ENCODE results near the gene CSF3. TPM values are rescaled to one million over a fixed set of nuclear protein-coding genes. Genes with fewer than 3 reads are reported as not detected.

Gene CSF3
- total and polyA plus RNA-seq, 3 donors from 2014 or later: 0.80 to 3.6 (median 2.4) TPM

DNA sequence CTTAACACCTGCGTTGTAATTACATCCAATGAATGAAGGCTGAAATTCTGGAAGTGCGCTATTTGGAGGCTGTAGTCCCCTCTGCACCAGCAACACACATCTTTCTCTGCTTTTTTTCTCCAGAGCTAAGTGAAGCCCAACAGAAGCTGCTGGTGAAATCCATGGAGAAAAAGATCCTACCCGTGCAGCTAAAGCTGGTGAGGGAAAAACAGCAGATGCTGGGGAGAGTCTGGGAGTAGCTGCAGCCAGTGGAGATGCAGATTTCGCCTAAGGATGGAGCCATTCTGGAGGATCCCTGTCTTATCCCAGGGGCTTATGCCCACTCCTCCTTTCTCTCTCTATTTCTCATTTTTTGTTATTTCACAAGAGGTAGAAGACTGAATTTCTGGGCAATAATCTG lies 39.4 kb upstream of the CSF3 start:
- intact Hi-C loops (cut with DNase I; ENCODE audit: low total_unique reads): no loop called here
- WGBS, 2 donors: 65 to 68% methylated on average over 4 of the region's 4 CpGs
- Histone ChIP-seq H3K27me3 (no peaks in the 10 kb centered on the region), H3K4me1 (peaks cover 5% of the 10 kb centered on the region), H3K9me3 (no peaks in the 10 kb centered on the region), H3K4me3 (no peak overlapping the region), H3K27ac (no peak overlapping the region), H3K36me3 (ENCODE audit: low read depth, missing control alignments) (no peaks in the 10 kb centered on the region)
- DNase-seq: no peak
- no peak for TF ChIP-seq POLR2A (IDR thresholded peaks at IDR 0.05)
- TF ChIP-seq, protein P1, sequence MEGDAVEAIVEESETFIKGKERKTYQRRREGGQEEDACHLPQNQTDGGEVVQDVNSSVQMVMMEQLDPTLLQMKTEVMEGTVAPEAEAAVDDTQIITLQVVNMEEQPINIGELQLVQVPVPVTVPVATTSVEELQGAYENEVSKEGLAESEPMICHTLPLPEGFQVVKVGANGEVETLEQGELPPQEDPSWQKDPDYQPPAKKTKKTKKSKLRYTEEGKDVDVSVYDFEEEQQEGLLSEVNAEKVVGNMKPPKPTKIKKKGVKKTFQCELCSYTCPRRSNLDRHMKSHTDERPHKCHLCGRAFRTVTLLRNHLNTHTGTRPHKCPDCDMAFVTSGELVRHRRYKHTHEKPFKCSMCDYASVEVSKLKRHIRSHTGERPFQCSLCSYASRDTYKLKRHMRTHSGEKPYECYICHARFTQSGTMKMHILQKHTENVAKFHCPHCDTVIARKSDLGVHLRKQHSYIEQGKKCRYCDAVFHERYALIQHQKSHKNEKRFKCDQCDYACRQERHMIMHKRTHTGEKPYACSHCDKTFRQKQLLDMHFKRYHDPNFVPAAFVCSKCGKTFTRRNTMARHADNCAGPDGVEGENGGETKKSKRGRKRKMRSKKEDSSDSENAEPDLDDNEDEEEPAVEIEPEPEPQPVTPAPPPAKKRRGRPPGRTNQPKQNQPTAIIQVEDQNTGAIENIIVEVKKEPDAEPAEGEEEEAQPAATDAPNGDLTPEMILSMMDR (IDR thresholded peaks at IDR 0.05): no peak

DNA sequence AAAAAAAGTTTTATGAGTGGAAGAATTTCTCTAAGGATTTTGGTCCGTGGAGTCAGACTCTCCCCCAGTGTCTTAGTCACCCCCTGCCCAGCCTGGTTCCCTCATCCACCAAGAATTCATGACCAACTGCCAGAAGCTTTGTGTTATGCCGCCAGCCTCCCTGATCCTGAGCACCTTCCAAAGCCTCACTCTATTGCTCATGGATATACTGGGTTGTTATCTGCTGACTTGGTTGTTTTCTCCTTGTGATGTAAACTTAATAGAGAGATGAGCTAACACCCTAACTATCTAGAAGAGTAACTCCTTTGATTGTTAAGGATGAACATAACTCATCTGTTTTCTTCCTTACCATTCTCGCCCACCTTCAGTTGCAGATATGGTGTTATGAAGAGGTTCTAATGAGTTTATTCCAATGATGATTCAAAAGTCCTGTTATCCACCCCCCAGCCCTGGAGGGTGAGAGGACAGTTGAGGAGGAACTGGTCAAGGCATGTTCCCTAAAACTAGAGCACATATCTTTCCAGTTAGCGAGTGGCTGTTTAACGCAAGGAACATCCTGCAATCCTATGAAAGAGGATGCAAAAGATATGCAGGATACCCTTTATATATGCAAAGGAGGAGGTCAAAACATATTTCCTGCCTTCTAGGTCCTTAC lies 36.1 kb upstream of the CSF3 start:
- WGBS, 2 donors: 71 to 80% methylated on average over 5 of the region's 5 CpGs
- TF ChIP-seq POLR2A (IDR thresholded peaks at IDR 0.05): no peak
- TF ChIP-seq, protein P1 (IDR thresholded peaks at IDR 0.05): no peak
- Histone ChIP-seq H3K27ac (peak overlapping the region in 1 of 2 donors; percentile 91), H3K9me3 (no peaks in the 10 kb centered on the region), H3K36me3 (ENCODE audit: low read depth, missing control alignments) (no peaks in the 10 kb centered on the region), H3K4me1 (peaks cover 16% of the 10 kb centered on the region), H3K4me3 (no peak overlapping the region), H3K27me3 (no peaks in the 10 kb centered on the region)
- intact Hi-C loops (cut with DNase I; ENCODE audit: low total_unique reads): no loop called here
- DNase-seq: no peak

DNA sequence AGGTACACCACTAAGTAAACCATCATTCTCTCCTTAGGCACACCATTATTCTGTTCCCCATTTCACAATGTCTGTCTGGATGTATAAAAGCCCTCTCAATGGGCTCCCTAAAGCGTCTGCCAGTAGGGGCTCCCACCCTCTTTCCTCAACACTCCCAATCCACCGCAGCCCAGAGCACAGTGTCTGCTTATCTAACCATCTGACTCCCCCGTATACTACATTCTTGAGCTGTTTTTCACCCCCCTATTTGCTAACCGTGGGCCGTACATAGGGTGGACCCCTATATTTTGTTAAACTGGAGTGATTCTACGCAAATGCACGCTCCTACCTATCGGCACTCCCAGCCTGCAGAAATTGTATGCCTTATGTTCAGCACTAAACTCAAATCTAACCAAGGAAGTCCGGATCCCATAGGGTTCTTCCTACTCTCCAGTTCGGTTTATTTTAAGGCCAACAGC lies 35.3 kb upstream of the CSF3 start:
- Histone ChIP-seq H3K4me3 (peak overlapping the region; percentile 86 to 100), H3K27me3 (no peaks in the 10 kb centered on the region), H3K4me1 (peaks cover 16% of the 10 kb centered on the region), H3K36me3 (ENCODE audit: low read depth, missing control alignments) (no peaks in the 10 kb centered on the region), H3K9me3 (no peaks in the 10 kb centered on the region), H3K27ac (peak overlapping the region; percentile 75 to 91)
- DNase-seq: peak; percentile 19
- WGBS, 2 donors: 0 to 1% methylated on average over 10 of the region's 10 CpGs
- intact Hi-C loops (cut with DNase I; ENCODE audit: low total_unique reads): no loop called here
- TF ChIP-seq POLR2A (IDR thresholded peaks at IDR 0.05): no peak
- TF ChIP-seq, protein P1 (IDR thresholded peaks at IDR 0.05): no peak

DNA sequence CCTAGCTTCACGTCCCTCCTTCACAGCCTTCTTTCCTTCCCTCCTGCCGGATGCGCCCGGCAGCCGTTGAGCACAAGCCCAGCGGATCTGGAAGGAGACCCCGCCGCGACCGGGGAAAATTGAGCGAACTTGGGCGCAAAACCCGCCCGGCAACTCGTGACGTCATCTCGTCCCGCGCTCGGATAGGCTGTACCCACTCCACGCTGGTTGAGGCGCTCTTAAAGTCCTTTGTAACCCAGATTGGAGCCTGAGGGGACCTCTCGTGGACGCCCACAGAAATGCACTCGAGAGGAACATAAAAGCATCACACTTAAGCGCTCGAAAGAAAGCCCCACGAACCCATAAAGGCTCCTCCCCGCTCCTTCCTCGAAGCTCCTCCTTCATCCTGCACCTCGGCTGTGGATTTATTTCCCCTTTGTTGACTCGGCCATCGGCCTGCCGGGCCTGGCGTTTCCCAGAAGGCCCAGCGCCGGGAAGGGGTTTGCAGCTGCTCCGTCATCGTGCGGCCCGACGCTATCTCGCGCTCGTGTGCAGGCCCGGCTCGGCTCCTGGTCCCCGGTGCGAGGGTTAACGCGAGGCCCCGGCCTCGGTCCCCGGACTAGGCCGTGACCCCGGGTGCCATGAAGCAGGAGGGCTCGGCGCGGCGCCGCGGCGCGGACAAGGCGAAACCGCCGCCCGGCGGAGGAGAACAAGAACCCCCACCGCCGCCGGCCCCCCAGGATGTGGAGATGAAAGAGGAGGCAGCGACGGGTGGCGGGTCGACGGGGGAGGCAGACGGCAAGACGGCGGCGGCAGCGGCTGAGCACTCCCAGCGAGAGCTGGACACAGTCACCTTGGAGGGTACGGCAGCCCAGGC lies 34.7 kb upstream of the CSF3 start, which contains the start of gene PSMD3:
Gene PSMD3, plus strand, starts transcription at position 457 of the 856 bp plus-strand sequence. Its CDS starts 164 bp downstream, at position 621.
- peak within 1 kb of the TSS; percentile 75 to 91 for H3K27ac ChIP-seq
- no peaks in the 10 kb centered on the region for H3K36me3 ChIP-seq (ENCODE audit: low read depth, missing control alignments)
- intact Hi-C loops (cut with DNase I; ENCODE audit: low total_unique reads): no loop called here
- peak; percentile 99 for DNase-seq
- peak; percentile 87 for TF ChIP-seq POLR2A (IDR thresholded peaks at IDR 0.05)
- TF ChIP-seq, protein P1 (IDR thresholded peaks at IDR 0.05): peak; percentile 68 to 95 (median 94)
- H3K4me3 ChIP-seq: peak within 1 kb of the TSS; percentile 86 to 100
- H3K4me1 ChIP-seq: peaks cover 16% of the 10 kb centered on the region
- no peaks in the 10 kb centered on the region for H3K27me3 ChIP-seq
- 0 to 1% methylated on average over 24 to 59 of the region's 84 CpGs for WGBS, 2 donors
- no peaks in the 10 kb centered on the region for H3K9me3 ChIP-seq

Measured in testis (tissue), 3 donors.